Measurements from ENCODE around the gene ZNF146. TPM values are rescaled to one million over a fixed set of nuclear protein-coding genes. Genes with fewer than 3 reads are reported as not detected.
"Not testable (repeated sequence)": the region's sequence is repeated elsewhere in the genome, so short reads cannot be mapped to it uniquely, and the experiment has no call there.

ZNF146 gene
- total RNA-seq, 1 donor from 2014 or later: 70.0 TPM

GRCh38 chr19:36266375-36266961, 51.6 kb downstream of the ZNF146 start:
- peaks cover 22% of the 10 kb centered on the region for H3K9me3 Mint-ChIP-seq (ENCODE audit: unreplicated experiment)
- TF ChIP-seq CTCF (IDR thresholded peaks at IDR 0.05): no peak
- no peak for DNase-seq (ENCODE audit: extremely low spot score, unreplicated experiment)
- H3K36me3 Mint-ChIP-seq (ENCODE audit: unreplicated experiment): no peaks in the 10 kb centered on the region
- H3K27me3 Mint-ChIP-seq (ENCODE audit: unreplicated experiment): no peaks in the 10 kb centered on the region
- no peaks in the 10 kb centered on the region for H3K4me1 Mint-ChIP-seq (ENCODE audit: unreplicated experiment)
- no peak overlapping the region for H3K27ac Mint-ChIP-seq (ENCODE audit: unreplicated experiment)
- no peak overlapping the region for H3K4me3 Mint-ChIP-seq (ENCODE audit: unreplicated experiment)

GRCh38 chr19:36267061-36267845, 52.3 kb downstream of the ZNF146 start:
- no peak for TF ChIP-seq CTCF (IDR thresholded peaks at IDR 0.05)
- H3K4me3 Mint-ChIP-seq (ENCODE audit: unreplicated experiment): no peak overlapping the region
- no peak for DNase-seq (ENCODE audit: extremely low spot score, unreplicated experiment)
- no peaks in the 10 kb centered on the region for H3K4me1 Mint-ChIP-seq (ENCODE audit: unreplicated experiment)
- no peaks in the 10 kb centered on the region for H3K36me3 Mint-ChIP-seq (ENCODE audit: unreplicated experiment)
- H3K9me3 Mint-ChIP-seq (ENCODE audit: unreplicated experiment): peaks cover 22% of the 10 kb centered on the region
- no peaks in the 10 kb centered on the region for H3K27me3 Mint-ChIP-seq (ENCODE audit: unreplicated experiment)
- no peak overlapping the region for H3K27ac Mint-ChIP-seq (ENCODE audit: unreplicated experiment)

GRCh38 chr19:36268081-36268480, 53.2 kb downstream of the ZNF146 start:
- not testable (repeated sequence) for H3K27ac Mint-ChIP-seq (ENCODE audit: unreplicated experiment); DNase-seq (ENCODE audit: extremely low spot score, unreplicated experiment); H3K4me3 Mint-ChIP-seq (ENCODE audit: unreplicated experiment); H3K27me3 Mint-ChIP-seq (ENCODE audit: unreplicated experiment); H3K36me3 Mint-ChIP-seq (ENCODE audit: unreplicated experiment); H3K4me1 Mint-ChIP-seq (ENCODE audit: unreplicated experiment)
- peaks cover 22% of the 10 kb centered on the region for H3K9me3 Mint-ChIP-seq (ENCODE audit: unreplicated experiment)

GRCh38 chr19:36268591-36268990, 53.7 kb downstream of the ZNF146 start:
- not testable (repeated sequence) for H3K27me3 Mint-ChIP-seq (ENCODE audit: unreplicated experiment); DNase-seq (ENCODE audit: extremely low spot score, unreplicated experiment); H3K4me1 Mint-ChIP-seq (ENCODE audit: unreplicated experiment); H3K4me3 Mint-ChIP-seq (ENCODE audit: unreplicated experiment); H3K27ac Mint-ChIP-seq (ENCODE audit: unreplicated experiment); H3K36me3 Mint-ChIP-seq (ENCODE audit: unreplicated experiment)
- H3K9me3 Mint-ChIP-seq (ENCODE audit: unreplicated experiment): peaks cover 17% of the 10 kb centered on the region

GRCh38 chr19:36269295-36269694, 54.4 kb downstream of the ZNF146 start:
- H3K27me3 Mint-ChIP-seq (ENCODE audit: unreplicated experiment); H3K36me3 Mint-ChIP-seq (ENCODE audit: unreplicated experiment): not testable (repeated sequence)

More at GRCh38 chr19:36269295-36269694, 54.4 kb downstream of the ZNF146 start:
- not testable (repeated sequence) for DNase-seq (ENCODE audit: extremely low spot score, unreplicated experiment); H3K4me3 Mint-ChIP-seq (ENCODE audit: unreplicated experiment); H3K27ac Mint-ChIP-seq (ENCODE audit: unreplicated experiment); H3K4me1 Mint-ChIP-seq (ENCODE audit: unreplicated experiment)
- H3K9me3 Mint-ChIP-seq (ENCODE audit: unreplicated experiment): peaks cover 11% of the 10 kb centered on the region

Other genes with a start within 250 kb of the ZNF146 start
- gene SDHAF1, start 219.9 kb upstream of the ZNF146 start, total RNA-seq: 15.4 and 15.5 TPM in 2 replicates
- 0.55 TPM in 1 of 2 replicates, not detected in the other for gene SYNE4, start 206.3 kb upstream of the ZNF146 start, total RNA-seq
- gene ALKBH6, start 200.9 kb upstream of the ZNF146 start, total RNA-seq: 13.0 and 16.0 TPM in 2 replicates
- gene CLIP3, start 182.2 kb upstream of the ZNF146 start, total RNA-seq: 72.8 and 78.3 TPM in 2 replicates
- gene THAP8, start 160.8 kb upstream of the ZNF146 start, total RNA-seq: 7.3 and 8.0 TPM in 2 replicates
- gene WDR62, start 160.2 kb upstream of the ZNF146 start, total RNA-seq: 4.6 and 4.9 TPM in 2 replicates
- not detected in 2 replicates for gene OVOL3, start 104.0 kb upstream of the ZNF146 start, total RNA-seq
- 61.8 and 62.2 TPM in 2 replicates for gene POLR2I, start 100.2 kb upstream of the ZNF146 start, total RNA-seq
- 172 and 177 TPM in 2 replicates for gene TBCB, start 99.6 kb upstream of the ZNF146 start, total RNA-seq
- gene CAPNS1, start 75.0 kb upstream of the ZNF146 start, total RNA-seq: 789 and 808 TPM in 2 replicates
- not detected in 2 replicates for gene COX7A1, start 62.7 kb upstream of the ZNF146 start, total RNA-seq
- gene ZNF565, start 441 bp upstream of the ZNF146 start, total RNA-seq: 6.6 and 7.8 TPM in 2 replicates
- 6.0 and 6.6 TPM in 2 replicates for gene ZFP14, start 164.1 kb downstream of the ZNF146 start, total RNA-seq
- gene ZFP82, start 203.5 kb downstream of the ZNF146 start, total RNA-seq: 8.9 TPM in 2 replicates

Data from osteocyte (in vitro differentiated cells).